Hematopoietic multipotent progenitor cell treated with erythropoietin and hydrocortisone succinate and interleukin-3 and kit ligand, for 6 days (in vitro differentiated cells): ENCODE results near the gene MAP7D1.
"Not testable (repeated sequence)": the region's sequence is repeated elsewhere in the genome, so short reads cannot be mapped to it uniquely, and the experiment has no call there.

ENCODE experiments used
- DNase-seq: peaks from one replicate; pipeline ENCODE4 v3.0.0-alpha.2; 2015

Gene MAP7D1

DNA sequence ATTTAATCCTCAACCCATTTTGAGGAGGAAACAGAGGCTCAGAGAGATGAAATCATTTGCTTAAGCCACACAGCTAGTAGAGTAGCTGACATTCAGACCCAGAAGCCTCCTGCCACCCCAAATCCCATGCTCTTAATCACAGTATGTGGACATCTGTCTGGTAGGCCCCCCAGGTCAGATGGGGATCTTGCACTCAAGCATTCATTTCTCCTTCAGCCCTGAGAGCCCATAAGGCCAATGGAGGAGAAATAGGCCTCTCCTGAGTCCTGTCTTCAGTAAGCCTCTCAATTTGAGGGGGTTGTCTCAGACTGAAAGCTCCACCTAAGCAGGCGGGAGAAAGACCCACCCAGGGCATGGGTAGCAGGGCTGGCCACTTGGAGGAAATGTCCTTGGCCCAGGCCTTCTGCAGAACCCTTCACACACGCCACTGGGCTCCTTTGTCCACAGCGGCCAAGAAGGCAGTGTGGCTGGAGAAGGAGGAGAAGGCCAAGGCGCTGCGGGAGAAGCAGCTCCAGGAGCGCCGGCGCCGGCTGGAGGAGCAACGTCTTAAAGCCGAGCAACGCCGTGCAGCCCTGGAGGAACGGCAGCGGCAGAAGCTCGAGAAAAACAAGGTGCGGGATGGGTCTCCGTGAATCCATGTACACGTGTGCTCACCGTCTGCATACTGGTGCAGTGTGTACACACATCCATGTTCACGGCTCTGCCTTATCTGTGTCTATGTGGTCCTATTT lies 16.2 kb downstream of the MAP7D1 start:
- DNase-seq: no peak

DNA sequence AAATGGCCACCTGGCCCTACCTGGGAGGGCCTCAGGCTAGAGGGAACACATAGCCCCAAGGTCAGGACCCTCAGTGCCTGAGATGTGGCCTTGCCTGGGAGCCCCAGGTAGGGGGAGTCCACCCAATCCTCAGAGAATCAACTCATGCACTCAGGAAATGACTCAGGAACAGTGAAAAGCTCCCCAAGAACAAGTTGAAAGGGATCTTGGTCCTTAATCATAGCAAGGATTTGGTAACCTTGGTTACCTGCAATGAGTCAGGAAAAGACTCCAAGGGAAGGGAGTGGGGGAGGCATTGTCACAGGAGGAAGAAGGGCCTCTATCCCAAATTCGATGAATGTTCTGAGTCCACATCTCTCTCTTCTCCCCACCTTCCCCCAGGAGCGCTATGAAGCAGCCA lies 17.0 kb downstream of the MAP7D1 start:
- DNase-seq: no peak

DNA sequence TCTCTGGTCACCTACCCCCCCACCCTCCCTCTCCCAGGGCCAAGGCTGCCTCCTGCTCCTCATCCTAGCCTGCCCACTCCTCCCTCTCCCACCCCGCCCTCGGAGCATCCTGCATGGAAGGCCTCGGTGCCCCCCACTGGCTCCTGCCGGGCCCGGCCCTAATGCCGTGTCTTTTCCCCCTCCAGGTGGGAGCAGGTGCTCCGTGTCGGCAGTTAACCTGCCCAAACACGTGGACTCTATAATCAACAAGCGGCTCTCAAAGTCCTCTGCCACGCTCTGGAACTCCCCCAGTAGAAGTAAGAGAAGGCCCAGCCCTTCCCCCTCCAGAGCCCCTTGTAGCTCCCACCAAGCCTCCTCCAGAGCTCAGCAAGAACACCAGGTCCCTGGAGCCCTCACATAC lies 18.8 kb downstream of the MAP7D1 start:
- DNase-seq: no peak

DNA sequence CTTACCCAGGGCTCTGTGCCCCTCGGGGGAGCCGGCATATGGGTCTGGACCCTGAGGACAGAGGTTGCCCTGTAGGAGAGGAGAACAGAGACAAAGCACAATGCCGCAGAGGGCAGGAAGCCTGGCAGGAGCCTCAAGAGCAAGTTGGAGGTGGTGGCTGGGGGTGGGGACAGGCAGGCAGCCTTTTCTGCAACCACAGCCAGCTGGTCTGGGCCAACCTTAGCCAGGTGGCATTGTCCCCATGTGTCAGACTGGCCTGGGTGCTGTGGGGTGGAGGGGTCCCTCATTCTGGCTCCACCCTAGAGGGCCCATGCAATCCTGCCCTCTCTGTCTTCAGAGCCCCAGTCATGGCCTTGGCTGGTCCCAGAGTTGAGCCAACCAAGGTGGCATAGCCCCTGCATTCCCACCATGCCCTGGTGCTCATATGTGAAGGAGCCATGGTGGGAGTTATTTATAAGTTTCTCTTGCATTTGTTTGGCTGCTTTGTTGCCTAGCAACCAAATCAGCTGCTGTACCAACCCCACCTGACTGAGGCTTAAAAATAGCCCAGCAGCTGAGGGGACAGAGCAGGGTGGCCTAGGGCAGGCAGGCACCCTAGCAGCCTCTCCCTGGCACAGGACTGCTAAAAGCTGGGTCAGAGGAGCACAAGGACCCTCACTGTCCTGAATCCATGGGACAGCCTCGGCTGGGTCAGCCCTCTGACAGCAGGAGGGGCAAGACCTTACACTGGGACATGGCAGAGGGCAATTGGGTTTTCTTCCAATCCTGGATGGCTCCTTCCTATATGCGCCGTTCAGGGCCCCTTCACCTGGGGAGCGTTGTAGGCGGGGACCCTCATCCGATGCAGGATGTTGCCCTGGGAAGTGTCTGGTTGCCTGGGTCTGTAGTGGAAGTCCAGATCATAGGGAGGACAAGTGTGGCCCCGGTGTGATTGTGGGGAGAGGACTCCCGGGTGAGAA lies 19.5 kb downstream of the MAP7D1 start:
- DNase-seq: peak; percentile 37

DNA sequence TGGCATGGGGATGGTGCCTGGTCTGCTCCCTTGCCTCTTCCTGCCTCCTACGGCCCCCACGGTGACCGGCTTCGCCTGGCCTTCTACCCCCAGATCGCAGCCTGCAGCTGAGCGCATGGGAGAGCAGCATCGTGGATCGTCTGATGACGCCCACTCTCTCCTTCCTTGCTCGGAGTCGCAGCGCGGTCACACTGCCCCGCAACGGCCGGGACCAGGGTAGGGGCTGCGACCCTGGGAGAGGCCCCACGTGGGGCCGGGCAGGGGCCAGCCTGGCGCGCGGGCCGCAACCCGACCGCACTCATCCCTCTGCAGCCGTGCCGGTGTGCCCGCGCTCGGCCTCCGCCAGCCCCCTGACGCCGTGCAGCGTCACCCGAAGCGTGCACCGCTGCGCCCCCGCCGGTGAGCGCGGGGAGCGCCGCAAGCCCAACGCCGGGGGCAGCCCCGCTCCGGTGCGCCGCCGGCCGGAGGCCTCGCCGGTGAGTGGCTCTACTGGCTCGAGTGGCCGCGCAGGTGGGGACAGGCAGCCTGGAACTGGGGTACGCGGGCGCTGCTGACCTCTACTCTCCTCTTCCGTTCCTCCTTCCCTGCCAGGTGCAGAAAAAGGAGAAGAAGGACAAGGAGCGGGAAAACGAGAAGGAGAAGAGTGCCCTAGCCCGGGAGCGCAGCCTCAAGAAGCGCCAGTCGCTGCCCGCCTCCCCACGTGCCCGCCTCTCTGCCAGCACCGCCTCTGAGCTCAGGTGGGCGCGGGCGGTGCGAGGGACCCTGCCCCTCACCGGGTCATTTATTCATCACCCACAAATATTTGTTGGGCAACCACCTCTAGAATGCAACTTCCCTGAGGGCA lies 20.4 kb downstream of the MAP7D1 start:
- no peak for DNase-seq

DNA sequence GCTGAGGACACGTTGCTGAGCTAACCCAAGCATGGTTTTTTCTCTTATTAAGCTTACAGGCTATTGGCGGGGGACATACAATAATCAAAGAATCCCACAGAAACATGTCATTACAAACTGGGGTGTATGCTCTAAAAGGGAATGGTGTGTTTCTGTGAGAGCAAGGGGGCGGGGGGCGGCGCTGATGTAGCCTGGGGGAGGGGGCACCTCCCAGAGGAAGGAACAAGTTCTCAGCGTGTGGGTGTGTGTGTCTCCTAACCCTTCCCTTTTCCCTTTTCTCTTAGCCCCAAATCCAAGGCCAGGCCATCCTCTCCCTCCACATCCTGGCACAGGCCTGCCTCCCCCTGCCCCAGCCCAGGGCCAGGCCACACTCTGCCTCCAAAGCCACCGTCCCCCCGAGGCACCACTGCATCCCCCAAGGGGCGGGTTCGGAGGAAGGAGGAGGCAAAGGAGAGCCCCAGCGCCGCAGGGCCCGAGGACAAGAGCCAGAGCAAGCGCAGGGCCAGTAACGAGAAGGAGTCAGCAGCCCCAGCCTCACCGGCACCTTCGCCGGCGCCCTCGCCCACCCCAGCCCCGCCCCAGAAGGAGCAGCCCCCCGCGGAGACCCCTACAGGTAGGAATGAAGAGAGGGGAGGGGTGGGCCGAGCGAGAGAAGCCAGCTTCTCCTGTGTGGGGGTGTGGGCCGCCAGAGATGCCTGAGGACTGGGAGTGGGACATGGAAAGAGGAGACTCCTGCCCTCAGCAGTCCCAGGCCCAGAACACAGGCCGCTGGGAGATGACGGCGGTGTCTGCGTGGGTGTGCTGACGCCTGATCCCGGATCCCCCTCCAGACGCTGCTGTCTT lies 21.9 kb downstream of the MAP7D1 start:
- DNase-seq: no peak

DNA sequence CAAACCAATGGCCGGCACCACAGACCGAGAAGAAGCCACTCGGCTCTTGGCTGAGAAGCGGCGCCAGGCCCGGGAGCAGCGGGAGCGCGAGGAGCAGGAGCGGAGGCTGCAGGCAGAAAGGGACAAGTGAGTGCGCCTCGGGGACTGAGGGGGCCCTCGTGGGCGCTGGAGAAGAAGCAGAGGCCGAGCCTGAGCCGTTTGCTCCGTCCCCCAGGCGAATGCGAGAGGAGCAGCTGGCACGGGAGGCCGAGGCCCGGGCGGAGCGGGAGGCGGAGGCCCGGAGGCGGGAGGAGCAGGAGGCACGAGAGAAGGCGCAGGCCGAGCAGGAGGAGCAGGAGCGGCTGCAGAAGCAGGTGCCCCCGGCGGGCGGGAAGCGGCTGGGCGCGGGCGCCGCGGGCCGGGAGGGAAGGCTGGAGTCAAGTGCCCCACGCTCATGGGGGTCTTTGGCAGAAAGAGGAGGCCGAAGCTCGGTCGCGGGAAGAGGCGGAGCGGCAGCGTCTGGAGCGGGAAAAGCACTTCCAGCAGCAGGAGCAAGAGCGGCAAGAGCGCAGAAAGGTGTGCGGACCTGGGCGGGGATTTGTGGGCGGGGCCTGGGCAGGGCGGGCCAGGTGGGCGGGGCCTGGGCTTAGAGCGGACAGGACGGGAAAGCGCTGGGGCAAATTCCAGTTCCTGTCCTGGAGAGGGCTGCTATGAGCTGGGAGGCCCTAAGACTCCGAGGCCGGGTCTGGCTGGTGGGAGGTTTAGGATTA lies 22.7 kb downstream of the MAP7D1 start:
- DNase-seq: no peak

DNA sequence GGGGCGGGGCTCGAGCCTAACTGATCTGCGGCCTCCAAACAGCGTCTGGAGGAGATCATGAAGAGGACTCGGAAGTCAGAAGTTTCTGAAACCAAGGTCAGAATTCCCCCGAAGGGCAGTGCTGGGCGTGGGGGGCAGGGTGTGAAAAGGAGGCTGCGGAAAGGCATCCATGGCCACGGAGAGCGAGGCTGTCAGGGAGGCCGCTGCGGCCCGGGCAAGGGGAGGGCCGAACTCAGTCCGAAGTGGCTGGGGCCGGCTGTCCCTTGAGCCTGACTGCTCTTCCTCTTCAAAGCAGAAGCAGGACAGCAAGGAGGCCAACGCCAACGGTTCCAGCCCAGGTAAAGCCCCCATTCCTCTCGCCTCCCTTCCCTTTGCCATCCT lies 23.2 kb downstream of the MAP7D1 start:
- DNase-seq: no peak

DNA sequence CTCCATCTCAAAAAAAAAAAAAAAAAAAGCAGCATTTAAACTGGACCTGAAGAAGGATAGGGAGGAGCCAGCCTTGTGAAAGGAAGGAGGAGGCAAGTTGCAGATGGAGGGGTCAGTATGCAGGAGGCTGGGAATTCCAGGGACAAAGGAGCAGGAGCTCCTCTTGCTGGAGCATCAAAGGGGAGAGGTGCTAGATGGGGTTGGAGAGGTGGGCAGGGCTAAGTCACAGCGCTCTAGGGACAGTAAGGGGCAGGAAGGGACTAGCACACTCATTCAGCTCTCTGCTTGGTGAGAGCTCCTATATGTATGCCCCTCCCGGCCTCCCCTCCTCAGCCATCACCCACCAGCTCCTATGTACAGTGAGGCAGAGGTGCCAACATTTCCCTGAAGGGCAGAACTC lies 26.8 kb downstream of the MAP7D1 start:
- no peak for DNase-seq

DNA sequence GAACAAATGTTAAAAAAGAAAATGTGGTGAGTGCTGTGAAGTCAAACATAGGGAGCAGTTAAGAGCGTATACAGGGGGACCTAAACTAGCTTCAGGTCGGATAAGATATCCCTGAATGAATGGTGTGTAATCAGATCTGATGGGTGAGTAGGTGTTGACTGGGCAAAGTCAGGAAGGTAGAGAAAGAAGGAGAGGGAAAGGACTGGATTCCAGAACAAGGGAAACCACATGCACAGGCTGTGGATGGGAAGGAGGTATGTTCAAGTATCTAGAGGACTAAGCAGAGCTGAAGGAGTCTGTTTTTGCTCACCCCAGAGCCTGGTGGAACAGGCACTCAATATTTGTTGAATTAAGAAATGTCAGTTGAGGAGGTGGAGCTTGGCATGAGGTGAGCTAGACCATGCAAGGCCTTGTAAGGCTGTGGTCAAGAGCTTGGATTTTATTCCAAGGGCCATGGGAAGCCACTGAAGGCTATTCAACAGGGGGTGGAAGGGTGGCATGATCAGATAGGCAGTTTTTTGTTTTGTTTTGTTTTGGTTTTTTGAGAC lies 27.4 kb downstream of the MAP7D1 start:
- no peak for DNase-seq

DNA sequence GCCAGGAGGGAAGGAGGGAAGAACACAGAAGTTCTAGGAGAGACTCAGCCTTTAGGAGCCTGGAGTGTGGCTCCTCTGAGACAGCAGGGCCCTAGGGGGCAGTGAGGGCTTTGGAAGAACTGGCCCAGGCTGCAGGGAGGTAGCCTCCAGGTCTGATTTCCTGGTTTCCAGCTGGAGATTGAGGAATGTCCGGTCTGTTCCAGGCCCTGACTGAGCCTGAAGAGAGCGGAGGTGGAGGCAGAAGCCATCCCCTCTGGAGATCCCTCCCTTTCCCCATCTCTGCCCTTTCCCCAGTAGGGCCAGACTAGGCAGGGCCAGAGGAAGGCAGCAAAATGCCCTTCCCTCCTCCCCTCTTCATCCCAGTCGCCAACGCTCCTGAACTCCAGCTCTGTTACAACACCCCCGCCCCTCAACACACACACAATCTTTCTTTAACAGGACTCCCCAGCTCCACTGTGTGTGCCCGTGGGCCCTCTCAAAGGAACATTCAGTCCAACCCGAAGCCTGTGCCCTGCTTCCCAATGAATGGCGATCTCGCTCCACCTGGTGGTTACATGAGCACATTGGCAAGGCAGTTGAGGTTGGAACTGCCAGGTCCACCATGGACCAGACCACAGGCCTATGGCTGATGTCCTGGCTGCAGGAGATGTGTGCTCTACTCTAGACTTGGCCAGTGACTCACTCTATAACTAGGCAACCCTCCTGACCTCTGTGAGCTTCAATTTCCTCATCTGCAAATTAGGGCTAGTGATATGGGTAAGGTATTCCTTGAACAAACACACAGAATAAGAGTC lies 32.0 kb downstream of the MAP7D1 start:
- DNase-seq: peak; percentile 96

DNA sequence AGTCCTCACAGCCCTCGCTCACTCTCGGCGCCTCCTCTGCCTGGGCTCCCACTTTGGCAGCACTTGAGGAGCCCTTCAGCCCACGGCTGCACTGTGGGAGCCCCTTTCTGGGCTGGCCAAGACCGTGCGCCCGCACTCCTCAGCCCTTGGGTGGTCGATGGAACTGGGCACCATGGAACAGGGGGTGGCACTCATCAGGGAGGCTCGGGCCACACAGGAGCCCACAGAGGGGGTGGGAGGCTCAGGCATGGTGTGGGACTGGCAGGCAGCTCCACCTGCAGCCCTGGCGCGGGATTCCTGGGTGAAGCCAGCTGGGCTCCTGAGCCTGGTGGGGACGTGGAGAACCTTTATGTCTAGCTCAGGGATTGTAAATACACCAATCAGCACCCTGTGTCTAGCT lies 40.8 kb downstream of the MAP7D1 start:
- not testable (repeated sequence) for DNase-seq

DNA sequence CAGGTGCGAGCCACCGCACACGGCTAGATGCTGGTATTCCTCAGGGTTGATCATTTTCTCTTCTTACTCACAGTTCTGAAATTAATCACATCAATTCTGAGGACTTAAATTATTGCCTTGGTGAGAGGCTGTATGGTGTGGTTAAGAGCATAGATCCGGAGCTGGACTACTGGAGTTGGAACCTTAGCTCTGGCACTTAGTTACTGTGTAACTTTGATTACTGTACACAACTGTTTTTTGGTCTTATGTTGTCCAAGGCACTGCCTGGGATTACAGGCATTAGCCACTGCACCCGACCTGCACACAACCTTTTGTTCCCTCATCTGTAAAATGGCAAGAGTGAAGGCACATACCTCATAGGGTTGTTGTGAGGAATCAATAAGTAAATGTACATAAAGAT lies 42.7 kb downstream of the MAP7D1 start:
- no peak for DNase-seq

DNA sequence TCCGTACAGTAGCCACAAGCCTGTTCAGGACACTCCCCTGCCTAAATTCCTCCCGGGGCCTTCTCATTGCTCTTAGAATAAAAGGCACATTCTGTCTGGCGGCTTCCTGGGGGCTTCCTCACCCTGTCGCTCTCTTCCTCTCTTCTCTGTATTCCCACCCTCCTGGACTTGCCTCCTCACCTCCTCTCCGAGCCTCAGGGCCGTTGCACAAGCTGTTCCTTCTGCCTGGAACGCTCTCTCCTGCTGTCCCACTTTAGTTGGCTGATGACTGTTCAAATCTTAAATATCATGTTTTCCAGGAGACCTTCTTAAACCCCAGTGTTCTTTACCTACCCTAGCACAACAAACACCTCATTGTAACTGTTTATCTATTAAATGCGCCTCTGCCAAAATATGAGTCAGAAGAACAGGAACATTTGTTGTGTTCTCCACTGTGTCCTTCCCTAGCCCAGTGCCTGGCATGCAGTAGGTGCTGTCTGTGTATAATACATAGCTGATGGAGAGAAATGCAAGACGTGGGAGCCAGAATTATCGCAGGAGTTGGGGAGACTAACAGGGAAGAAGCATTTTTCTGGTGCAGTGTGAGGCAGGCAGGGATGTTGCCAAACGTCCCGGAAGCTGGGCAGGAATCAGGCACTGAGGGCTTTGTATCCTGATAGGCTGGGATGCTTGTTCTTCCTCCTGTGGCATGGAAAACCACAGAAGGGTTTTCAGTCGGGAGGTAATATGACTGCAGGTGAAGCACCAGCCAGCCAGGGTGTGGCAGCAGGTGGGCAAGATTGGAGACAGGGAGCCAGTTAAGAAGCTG lies 44.2 kb downstream of the MAP7D1 start:
- no peak for DNase-seq

DNA sequence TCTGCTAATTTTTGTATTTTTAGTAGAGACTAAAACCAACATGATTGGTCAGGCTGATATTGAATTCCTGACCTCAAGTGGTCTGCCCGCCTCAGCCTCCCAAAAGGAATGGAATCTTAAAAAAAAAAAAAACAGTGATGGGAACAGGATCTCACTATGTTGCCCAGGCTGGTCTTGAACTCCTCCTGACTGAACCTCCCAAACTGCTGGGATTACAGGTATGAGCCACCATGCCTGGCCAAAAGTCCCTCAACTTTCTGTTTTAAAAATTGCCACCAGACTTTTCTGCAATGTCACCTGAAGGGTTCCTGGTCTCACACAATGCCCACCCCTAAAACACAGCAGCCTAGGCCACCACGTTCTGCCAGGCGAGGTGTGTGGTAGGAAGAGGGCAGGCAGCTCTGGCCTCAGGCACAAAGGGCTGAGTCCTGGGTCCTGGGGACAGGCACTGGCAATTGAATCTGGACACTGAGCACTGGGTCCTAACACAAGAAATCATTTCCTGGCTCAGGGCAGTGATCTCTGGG lies 47.1 kb downstream of the MAP7D1 start:
- DNase-seq: no peak

DNA sequence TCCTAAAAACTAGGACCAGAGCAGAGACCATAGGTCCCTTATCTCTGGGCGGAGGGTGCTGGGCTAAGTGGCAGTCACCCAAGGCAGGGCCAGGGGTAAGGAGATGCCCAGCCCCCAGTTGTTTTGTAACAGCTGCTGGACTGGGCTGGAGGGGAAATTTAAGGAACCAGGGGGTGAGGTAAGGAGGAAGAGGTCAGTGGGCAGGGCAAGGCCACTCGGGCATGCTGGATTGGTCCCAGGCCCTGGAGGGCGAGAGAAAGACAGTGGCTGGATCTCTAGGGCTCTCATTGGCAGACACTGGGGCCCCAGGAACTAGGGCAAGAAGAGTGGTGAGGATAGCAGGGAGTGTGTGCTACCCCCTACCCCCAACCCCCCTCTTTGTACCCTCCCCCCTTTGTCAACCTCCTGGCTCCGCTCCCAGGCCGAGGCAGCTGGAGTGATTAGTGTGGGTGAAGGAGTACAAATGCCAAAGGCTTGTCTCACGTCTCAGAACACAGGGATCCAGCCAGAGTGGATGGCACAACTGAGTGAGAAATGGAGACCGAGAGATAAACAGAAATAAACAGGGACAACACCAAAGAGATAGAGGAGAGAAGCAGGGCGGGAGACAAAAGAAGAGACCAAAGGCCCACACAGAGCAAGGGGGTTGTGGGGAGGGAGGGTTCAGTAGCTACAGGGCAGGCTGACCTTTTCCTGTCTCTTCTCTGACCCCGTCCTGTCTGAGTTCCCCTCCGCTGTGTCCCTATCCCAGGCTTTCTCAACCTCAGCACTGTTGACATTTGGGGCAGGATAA lies 47.8 kb downstream of the MAP7D1 start:
- peak; percentile 54 for DNase-seq

DNA sequence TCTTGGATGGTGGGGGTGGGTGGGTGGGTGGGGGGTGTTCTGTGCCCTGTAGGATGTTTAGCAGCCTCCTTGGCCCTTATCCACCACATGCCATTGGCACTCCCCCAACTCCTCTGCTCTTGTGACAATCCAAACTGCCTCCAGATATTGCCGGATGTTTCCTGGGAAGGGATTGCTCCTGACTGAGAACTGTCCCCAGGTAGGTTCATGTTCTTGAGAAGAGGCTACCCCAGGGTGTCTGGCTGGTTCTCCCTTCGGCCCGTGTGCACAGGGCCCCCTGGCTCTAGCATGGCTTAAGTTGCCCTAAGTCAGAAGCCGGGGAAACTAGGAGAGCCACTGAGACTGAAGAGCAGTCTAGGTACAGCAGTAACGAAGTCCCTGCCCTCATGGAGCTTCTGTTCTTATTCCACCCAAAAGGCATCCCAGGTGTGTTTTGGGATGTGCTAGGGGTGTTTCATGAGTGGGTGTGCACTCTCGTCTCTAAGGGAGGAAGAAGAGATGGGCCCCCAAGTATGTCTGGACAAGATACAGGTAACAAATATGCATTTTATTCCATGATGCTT lies 48.5 kb downstream of the MAP7D1 start:
- DNase-seq: no peak

DNA sequence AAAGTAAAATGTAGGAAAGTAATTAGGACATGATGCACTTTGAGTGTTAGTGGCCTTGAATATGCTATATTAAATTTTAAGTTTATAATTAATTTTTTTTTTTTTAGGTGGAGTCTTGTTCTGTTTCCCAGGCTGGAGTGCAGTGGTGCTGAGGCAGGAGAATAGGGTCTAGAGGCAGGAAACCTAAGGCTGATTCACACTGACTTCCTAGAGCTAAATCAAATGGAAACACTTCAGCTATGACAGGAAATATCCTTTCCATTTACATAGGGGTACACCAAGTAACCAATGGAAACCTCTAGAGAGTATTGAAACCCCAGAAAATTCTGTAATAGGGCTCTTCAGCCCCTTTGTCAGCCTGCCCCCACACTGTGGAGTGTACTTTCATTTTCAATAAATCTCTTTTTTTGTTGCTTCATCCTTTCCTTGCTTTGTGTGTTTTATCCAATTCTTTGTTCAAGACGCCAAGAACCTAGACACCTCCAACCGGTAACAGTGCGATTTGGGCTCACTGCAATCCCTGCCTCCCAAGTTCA lies 50.4 kb downstream of the MAP7D1 start:
- DNase-seq: no peak
